Peyer's patch (tissue), 4 donors: ENCODE data around the gene DRGX. TPM values are rescaled to one million over a fixed set of nuclear protein-coding genes. Genes with fewer than 3 reads are reported as not detected.

ENCODE experiments used
- DNase-seq, 3 donors: peaks; one replicate each; pipeline ENCODE4 v3.0.0-alpha.2; 2017 to 2019
- H3K27ac ChIP-seq, 4 donors: fragments of 200-600 bp; sonication (generic); one replicate each; pipeline ENCODE4 v1.5.1; 2016 to 2019
- H3K27me3 ChIP-seq, 2 donors: fragments of 200-600 bp; sonication (generic); one replicate each; pipeline ENCODE4 v1.5.1; 2019
- H3K36me3 ChIP-seq, 3 donors: fragments of 200-600 bp; sonication (generic); one replicate each; pipeline ENCODE4 v1.5.1; 2016 to 2019
- H3K4me1 ChIP-seq, 4 donors: fragments of 200-600 bp; sonication (generic); one replicate each; pipeline ENCODE4 v1.5.1; 2016 to 2019
- H3K4me3 ChIP-seq, 4 donors: fragments of 200-600 bp; sonication (generic); 1 replicate in 3 of 4; 2 replicates in 1 of 4; pipeline ENCODE4 v1.5.1; 2016 to 2019; ENCODE audit warnings: mild to moderate bottlenecking in 1 of 4
- H3K9me3 ChIP-seq, 4 donors: fragments of 200-600 bp; sonication (generic); one replicate each; pipeline ENCODE4 v1.5.1; 2016 to 2019; ENCODE audit warnings: mild to moderate bottlenecking in 1 of 4
- CTCF ChIP-seq, 6 experiments: fragments of 450-650 bp in 4 of 6; fragments of 200-600 bp in 2 of 6; sonication (generic) in 1 of 6; IDR thresholded peaks; one replicate each; pipeline ENCODE4 v1.5.1; 2017 to 2019; ENCODE audit warnings: antibody characterized with exemption in 6 of 6, mild to moderate bottlenecking in 3 of 6, moderate library complexity in 1 of 6
- POLR2A ChIP-seq, 2 donors: fragments of 450-650 bp; IDR thresholded peaks; one replicate each; pipeline ENCODE4 v1.5.1; 2017; ENCODE audit warnings: antibody characterized with exemption in 2 of 2, mild to moderate bottlenecking in 2 of 2, moderate library complexity in 2 of 2
- total RNA-seq, 4 donors: library from RNA; depleted of rRNA; stranded (reverse); fragments of >200 nt; gene quantifications; one replicate each; pipeline ENCODE4 v1.1.0, GENCODE V29; 2016

DRGX gene
- total RNA-seq, 4 donors from 2014 or later: not detected

- H3K27me3 ChIP-seq: no peaks in the 10 kb centered on the region
- no peaks in the 10 kb centered on the region for H3K9me3 ChIP-seq
- no peak for DNase-seq
- no peak for TF ChIP-seq CTCF (IDR thresholded peaks at IDR 0.05)
- no peak for TF ChIP-seq POLR2A (IDR thresholded peaks at IDR 0.05)
- no peaks in the 10 kb centered on the region for H3K36me3 ChIP-seq
- no peak overlapping the region for H3K4me3 ChIP-seq
- no peak overlapping the region for H3K27ac ChIP-seq
- no peaks in the 10 kb centered on the region for H3K4me1 ChIP-seq
These were observed 29.4 kb downstream of the DRGX start for GRCh38 chr10:49366460-49366859.

GRCh38 chr10:49365675-49366415 lies 30.0 kb downstream of the DRGX start:
- DNase-seq: no peak
- Histone ChIP-seq H3K4me1 (no peaks in the 10 kb centered on the region), H3K9me3 (no peaks in the 10 kb centered on the region), H3K36me3 (no peaks in the 10 kb centered on the region), H3K27me3 (no peaks in the 10 kb centered on the region), H3K4me3 (no peak overlapping the region), H3K27ac (no peak overlapping the region)
- no peak for TF ChIP-seq POLR2A (IDR thresholded peaks at IDR 0.05)
- no peak for TF ChIP-seq CTCF (IDR thresholded peaks at IDR 0.05)

GRCh38 chr10:49365275-49365674 lies 30.6 kb downstream of the DRGX start:
- H3K9me3 ChIP-seq: no peaks in the 10 kb centered on the region
- no peak overlapping the region for H3K27ac ChIP-seq
- no peak overlapping the region for H3K4me3 ChIP-seq
- TF ChIP-seq POLR2A (IDR thresholded peaks at IDR 0.05) (no peak), CTCF (IDR thresholded peaks at IDR 0.05) (no peak)
- H3K36me3 ChIP-seq: no peaks in the 10 kb centered on the region
- no peak for DNase-seq
- no peaks in the 10 kb centered on the region for H3K27me3 ChIP-seq
- no peaks in the 10 kb centered on the region for H3K4me1 ChIP-seq

GRCh38 chr10:49364747-49365146 lies 31.1 kb downstream of the DRGX start:
- H3K4me3 ChIP-seq: no peak overlapping the region
- no peaks in the 10 kb centered on the region for H3K4me1 ChIP-seq
- H3K27ac ChIP-seq: no peak overlapping the region
- no peaks in the 10 kb centered on the region for H3K36me3 ChIP-seq
- no peak for DNase-seq
- TF ChIP-seq POLR2A (IDR thresholded peaks at IDR 0.05): no peak
- TF ChIP-seq CTCF (IDR thresholded peaks at IDR 0.05): no peak
- no peaks in the 10 kb centered on the region for H3K27me3 ChIP-seq
- no peaks in the 10 kb centered on the region for H3K9me3 ChIP-seq

GRCh38 chr10:49364051-49364450 lies 31.8 kb downstream of the DRGX start:
- H3K27ac ChIP-seq: no peak overlapping the region
- no peak for TF ChIP-seq CTCF (IDR thresholded peaks at IDR 0.05)
- TF ChIP-seq POLR2A (IDR thresholded peaks at IDR 0.05): no peak
- H3K27me3 ChIP-seq: no peaks in the 10 kb centered on the region
- H3K9me3 ChIP-seq: no peaks in the 10 kb centered on the region
- no peak for DNase-seq
- H3K4me3 ChIP-seq: no peak overlapping the region
- no peaks in the 10 kb centered on the region for H3K4me1 ChIP-seq
- H3K36me3 ChIP-seq: no peaks in the 10 kb centered on the region
